HepG2 (cell line): Measurements from ENCODE around the gene LIPE. TPM values are rescaled to one million over a fixed set of nuclear protein-coding genes. Genes with fewer than 3 reads are reported as not detected.

Experiments used
- ATAC-seq: fragments of 200-7000 bp; cut with Tn5 transposase; 3 replicates; pipeline ENCODE4 v1.9.1; 2020; ENCODE audit warnings: mild to moderate bottlenecking, moderate library complexity
- BruUV-seq: library from RNA; stranded (reverse); fragments of 400-500 nt; replicated peaks from 2 replicates; lab custom pipeline; 2021; lab: Mats Ljungman, UMichigan
- CTCF ChIA-PET: fragments of 300-600 bp; formaldehyde crosslinking; extraction: SDS; loops from one replicate; lab custom pipeline; 2021; ENCODE audit warnings: low total read pairs, inconsistent platforms, low intra/inter-chr PET ratio; lab: Yijun Ruan, JAX
- POLR2A ChIA-PET: fragments of 350-600 bp; sonication (Branson Sonifier 250); formaldehyde crosslinking; loops from one replicate; lab custom pipeline; 2020; ENCODE audit warnings: antibody characterized with exemption, inconsistent platforms; lab: Yijun Ruan, JAX
- DNase-seq: peaks from one replicate; pipeline ENCODE4 v3.0.0-alpha.2; 2015; ENCODE audit warnings: low spot score
- FAIRE-seq: peaks from 3 replicates; lab custom pipeline; 2011; peaks lifted over from hg19 to GRCh38; lab: Jason Lieb, UNC
- H2AFZ ChIP-seq: one replicate; pipeline ENCODE4 v1.6.1; 2011; ENCODE audit warnings: low read length, inconsistent platforms
- H3K27ac ChIP-seq: fragments of 300-600 bp; 3 replicates; pipeline ENCODE4 v1.8.0; 2011; ENCODE audit warnings: mixed run types, mild to moderate bottlenecking, mixed read lengths, low read length, inconsistent platforms; ENCODE audit not compliant: insufficient read depth; ENCODE audit errors: extremely low read length
- H3K27me3 ChIP-seq, 2 experiments: fragments of 200-600 bp in 1 of 2; 2 replicates in 1 of 2; 3 replicates in 1 of 2; pipeline versions ENCODE4 v1.6.0 to v1.8.0; 2011; ENCODE audit warnings: low read length in 2 of 2, mild to moderate bottlenecking in 2 of 2, moderate library complexity in 2 of 2, inconsistent platforms in 1 of 2; ENCODE audit not compliant: insufficient read depth in 2 of 2, control insufficient read depth in 1 of 2
- H3K36me3 ChIP-seq, 2 experiments: fragments of 200-600 bp in 1 of 2; replicated peaks in 1 of 2; 2 replicates in 1 of 2; 3 replicates in 1 of 2; pipeline versions ENCODE4 v1.5.1 to v1.8.0; 2011; ENCODE audit warnings: low read length in 2 of 2, inconsistent platforms in 1 of 2; ENCODE audit not compliant: insufficient read depth in 2 of 2, control insufficient read depth in 1 of 2
- H3K4me1 ChIP-seq: 2 replicates; pipeline ENCODE4 v1.5.1; 2012; ENCODE audit warnings: low read length, inconsistent platforms; ENCODE audit not compliant: insufficient read depth
- H3K4me2 ChIP-seq: 2 replicates; pipeline ENCODE4 v1.6.0; 2011; ENCODE audit warnings: low read depth, low read length, inconsistent platforms
- H3K4me3 ChIP-seq, 3 experiments: fragments of 200-600 bp in 1 of 3; sonication (generic), shearing (Covaris generic) in 1 of 3; replicated peaks in 1 of 3; 2 replicates each; pipeline ENCODE4 v1.5.1; 2011 to 2016; ENCODE audit warnings: low read length in 3 of 3, inconsistent platforms in 2 of 3, low read depth in 2 of 3, mild to moderate bottlenecking in 2 of 3, control low read depth in 1 of 3, mixed read lengths in 1 of 3; ENCODE audit not compliant: insufficient read depth in 1 of 3
- H3K79me2 ChIP-seq: one replicate; pipeline ENCODE4 v1.6.1; 2011; ENCODE audit warnings: low read length, inconsistent platforms; ENCODE audit not compliant: insufficient read depth
- H3K9ac ChIP-seq: 2 replicates; pipeline ENCODE4 v1.6.0; 2011; ENCODE audit warnings: mild to moderate bottlenecking, low read depth, low read length, inconsistent platforms; ENCODE audit not compliant: insufficient read depth
- H3K9me3 ChIP-seq: 2 replicates; pipeline ENCODE4 v1.5.1; 2012; ENCODE audit warnings: mild to moderate bottlenecking, low read length
- H4K20me1 ChIP-seq: 2 replicates; pipeline ENCODE4 v1.6.0; 2011; ENCODE audit warnings: inconsistent platforms, mild to moderate bottlenecking, low read length, moderate library complexity; ENCODE audit not compliant: insufficient read depth
- CREB3 ChIP-seq: sonication (generic); formaldehyde crosslinking; IDR thresholded peaks from 2 replicates; pipeline ENCODE4 v1.5.0; 2020; ENCODE audit warnings: missing genetic modification reagents
- HBP1 ChIP-seq: IDR thresholded peaks from 2 replicates; pipeline ENCODE4 v1.6.1; 2016; ENCODE audit warnings: low read depth, control low read depth
- IRF9 ChIP-seq: sonication (generic); formaldehyde crosslinking; IDR thresholded peaks from 2 replicates; pipeline ENCODE4 v1.8.0; 2022; ENCODE audit warnings: missing genetic modification reagents, mild to moderate bottlenecking, borderline replicate concordance
- KDM5B ChIP-seq: sonication (generic); formaldehyde crosslinking; IDR thresholded peaks from 2 replicates; pipeline ENCODE4 v1.4.0; 2020; ENCODE audit warnings: missing genetic modification reagents, mild to moderate bottlenecking, borderline replicate concordance
- MED1 ChIP-seq: sonication (generic); formaldehyde crosslinking; IDR thresholded peaks from 2 replicates; pipeline ENCODE4 v1.4.0; 2020; ENCODE audit warnings: missing genetic modification reagents
- NR2F1 ChIP-seq, 2 experiments: fragments of 450-650 bp in 1 of 2; formaldehyde crosslinking in 1 of 2; IDR thresholded peaks; 2 replicates each; pipeline versions ENCODE4 v1.5.0 to v1.6.1; 2016 to 2020; ENCODE audit warnings: mild to moderate bottlenecking in 1 of 2, missing compliant biosample characterization in 1 of 2, missing genetic modification reagents in 1 of 2, moderate library complexity in 1 of 2
- RARG ChIP-seq: sonication (generic); formaldehyde crosslinking; IDR thresholded peaks from 2 replicates; pipeline ENCODE4 v1.4.0; 2020; ENCODE audit warnings: low read depth, mild to moderate bottlenecking, missing genetic modification reagents
- TERF1 ChIP-seq: sonication (generic); formaldehyde crosslinking; IDR thresholded peaks from 2 replicates; pipeline ENCODE4 v1.8.0; 2022; ENCODE audit warnings: mild to moderate bottlenecking, missing genetic modification reagents, moderate library complexity
- ZNF280B ChIP-seq: sonication (generic); formaldehyde crosslinking; IDR thresholded peaks from 2 replicates; pipeline ENCODE4 v1.5.0; 2020; ENCODE audit warnings: missing genetic modification reagents, mild to moderate bottlenecking, borderline replicate concordance
- ZNF331 ChIP-seq: sonication (generic); formaldehyde crosslinking; IDR thresholded peaks from 2 replicates; pipeline ENCODE4 v1.4.0; 2020; ENCODE audit warnings: missing genetic modification reagents
- ZNF33B ChIP-seq: sonication (generic); formaldehyde crosslinking; IDR thresholded peaks from 2 replicates; pipeline ENCODE4 v1.5.1; 2020; ENCODE audit warnings: mild to moderate bottlenecking, missing genetic modification reagents
- ZNF562 ChIP-seq: sonication (generic); formaldehyde crosslinking; IDR thresholded peaks from 2 replicates; pipeline ENCODE4 v1.8.0; 2022; ENCODE audit warnings: missing genetic modification reagents, borderline replicate concordance
- ZNF597 ChIP-seq: sonication (generic); formaldehyde crosslinking; IDR thresholded peaks from 2 replicates; pipeline ENCODE4 v1.5.0; 2020; ENCODE audit warnings: missing genetic modification reagents
- ZNF788 ChIP-seq: sonication (generic); formaldehyde crosslinking; IDR thresholded peaks from 2 replicates; pipeline ENCODE4 v1.5.0; 2020; ENCODE audit warnings: mild to moderate bottlenecking, missing genetic modification reagents, borderline replicate concordance
- WGBS: methylation state at CpG from one replicate; pipeline ENCODE4 v1.1.6; 2017; ENCODE audit warnings: low lambda C conversion rate; 5-methylcytosine and 5-hydroxymethylcytosine counted together
- in situ Hi-C: cut with HindIII; loops from 2 replicates; pipeline ENCODE4 v1.10.0; 2017; ENCODE audit warnings: low pct_unique_long_range_greater_than_20kb; ENCODE audit not compliant: extremely low pct_ligation_motif_present
- intact Hi-C: fragments of 100-400 bp; cut with micrococcal nuclease; formaldehyde crosslinking; loops from one replicate; pipeline ENCODE4 v1.10.0; 2022; ENCODE audit not compliant: unreplicated experiment
- polyA plus RNA-seq, 8 experiments: library from polyadenylated mRNA; depleted of rRNA in 3 of 8; stranded (reverse) in 7 of 8; unstranded in 1 of 8; fragments of >200 nt; fragmentation: Illumina TruSeq in 4 of 8; extraction: Trizol in 4 of 8; gene quantifications; 2 replicates each; pipeline versions ENCODE4 v1.2.1 to v1.2.3, GENCODE V29; 2011 to 2016; ENCODE audit warnings: low read depth in 4 of 8, missing spikeins in 1 of 8, mixed read lengths in 1 of 8; ENCODE audit not compliant: insufficient read depth in 1 of 8
- total RNA-seq, 5 experiments: library from RNA; depleted of rRNA; stranded (reverse); fragments of >200 nt; fragmentation: Illumina TruSeq; extraction: Trizol; gene quantifications; 2 replicates each; pipeline ENCODE4 v1.2.3, GENCODE V29; 2016; ENCODE audit warnings: low read depth in 1 of 5

The LIPE gene
- total and polyA plus RNA-seq, 2 of the 13 experiments (the other 11 are each of a cell fraction or from before 2014, with no cell fraction given), result not detected

GRCh38 chr19:42455086-42455485 is 27.9 kb upstream of the LIPE start:
- intact Hi-C loops, result no loop called here
- no peak overlapping the region for H3K4me2 ChIP-seq

More at GRCh38 chr19:42455086-42455485, 27.9 kb upstream of the LIPE start:
- no peak for ATAC-seq
- WGBS, result 85% methylated on average over 2 of the region's 2 CpGs
- Histone ChIP-seq H4K20me1 (no peaks in the 10 kb centered on the region), H3K79me2 (no peaks in the 10 kb centered on the region), H3K27me3 (no peaks in the 10 kb centered on the region), H3K9ac (no peak overlapping the region), H3K27ac (no peak overlapping the region), H2AFZ (no peak overlapping the region), H3K4me3 (no peak overlapping the region), H3K9me3 (no peaks in the 10 kb centered on the region), H3K4me1 (peaks cover 64% of the 10 kb centered on the region), H3K36me3 (no peaks in the 10 kb centered on the region)
- in situ Hi-C loops, result no loop called here
- ChIA-PET POLR2A (interaction anchor here (0.8 to 2.8 kb wide), 5 partner anchors 13 to 74 kb away, joined by 3 to 21 read pairs (median 4); partner anchors contain the start of gene CEACAM1), CTCF (interaction anchor here (1.9 kb wide), 1 partner anchor 74 kb away, joined by 6 read pairs; no protein-coding TSS in a partner anchor)
- BruUV-seq, result no TSS peak
- no peak for DNase-seq
- no peak for FAIRE-seq
- no peak for TF ChIP-seq HBP1 (CRISPR knock-in tag)
- no peak for TF ChIP-seq RARG
- no peak for TF ChIP-seq ZNF331
- no peak for TF ChIP-seq CREB3 (CRISPR knock-in tag)
- TF ChIP-seq ZNF33B (CRISPR knock-in tag), result no peak
- no peak for TF ChIP-seq ZNF597 (CRISPR knock-in tag)
- TF ChIP-seq TERF1, result no peak
- no peak for TF ChIP-seq KDM5B (CRISPR knock-in tag)
- no peak for TF ChIP-seq IRF9 (CRISPR knock-in tag)
- TF ChIP-seq ZNF562 (CRISPR knock-in tag), result no peak
- TF ChIP-seq ZNF788 (CRISPR knock-in tag), result no peak
- TF ChIP-seq ZNF280B (CRISPR knock-in tag), result no peak
- no peak for TF ChIP-seq MED1 (CRISPR knock-in tag)
- TF ChIP-seq NR2F1 (CRISPR knock-in tag; IDR thresholded peaks at IDR 0.05), result no peak
